Caco-2 (cell line): Measurements from ENCODE around the gene COL25A1. TPM values are rescaled to one million over a fixed set of nuclear protein-coding genes. Genes with fewer than 3 reads are reported as not detected.

Source experiments
- BruUV-seq: library from RNA; stranded (reverse); fragments of 400-500 nt; replicated peaks from 2 replicates; lab custom pipeline; 2021; lab: Mats Ljungman, UMichigan
- CTCF ChIA-PET: fragments of 300-600 bp; sonication (Branson Sonifier 250); formaldehyde crosslinking; loops from one replicate; lab custom pipeline; 2022; ENCODE audit warnings: antibody characterized with exemption; lab: Charles Lee
- POLR2A ChIA-PET: fragments of 300-600 bp; sonication (Branson Sonifier 250); formaldehyde crosslinking; loops from one replicate; lab custom pipeline; 2022; ENCODE audit warnings: antibody characterized with exemption; lab: Charles Lee
- DNase-seq, 2 experiments: peaks; one replicate each; pipeline versions ENCODE4 v3.0.0 to v3.0.0-alpha.2; 2020 to 2022
- H3K27me3 ChIP-seq: replicated peaks from 2 replicates; pipeline ENCODE4 v1.6.0; 2011; ENCODE audit warnings: low read length; ENCODE audit not compliant: control insufficient read depth, insufficient read depth
- H3K36me3 ChIP-seq: 2 replicates; pipeline ENCODE4 v1.5.1; 2011; ENCODE audit warnings: low read length; ENCODE audit not compliant: control insufficient read depth, insufficient read depth
- H3K4me1 ChIP-seq: fragments of 250-450 bp; sonication (Bioruptor Pico); 2 replicates; pipeline ENCODE4 v1.5.1; 2020; ENCODE audit warnings: mild to moderate bottlenecking
- H3K4me3 ChIP-seq: 2 replicates; pipeline ENCODE4 v1.5.1; 2011; ENCODE audit warnings: low read depth, mild to moderate bottlenecking, control low read depth, low read length
- H3K9me3 ChIP-seq: fragments of 250-450 bp; sonication (Bioruptor Pico); 2 replicates; pipeline ENCODE4 v1.5.1; 2020; ENCODE audit warnings: mild to moderate bottlenecking, moderate library complexity
- H3K27ac Mint-ChIP-seq: one replicate; pipeline ENCODE4 v1.8.0; 2022; ENCODE audit warnings: mixed read lengths; ENCODE audit not compliant: unreplicated experiment
- H3K27me3 Mint-ChIP-seq: one replicate; pipeline ENCODE4 v1.8.0; 2022; ENCODE audit warnings: mixed read lengths; ENCODE audit not compliant: insufficient read depth, unreplicated experiment
- H3K36me3 Mint-ChIP-seq: one replicate; pipeline ENCODE4 v1.8.0; 2022; ENCODE audit warnings: mild to moderate bottlenecking, mixed read lengths; ENCODE audit not compliant: insufficient read depth, unreplicated experiment
- H3K4me1 Mint-ChIP-seq: one replicate; pipeline ENCODE4 v1.8.0; 2022; ENCODE audit warnings: low read depth, mixed read lengths; ENCODE audit not compliant: unreplicated experiment
- H3K4me3 Mint-ChIP-seq: one replicate; pipeline ENCODE4 v1.8.0; 2022; ENCODE audit warnings: mild to moderate bottlenecking, moderate library complexity, mixed read lengths; ENCODE audit not compliant: unreplicated experiment
- H3K9me3 Mint-ChIP-seq: one replicate; pipeline ENCODE4 v1.8.0; 2022; ENCODE audit warnings: mixed read lengths; ENCODE audit not compliant: unreplicated experiment
- CTCF ChIP-seq, 2 experiments: fragments of 200-600 bp in 1 of 2; IDR thresholded peaks; 1 replicate in 1 of 2; 2 replicates in 1 of 2; pipeline versions ENCODE4 v1.5.1 to v1.8.0; 2011 to 2022; ENCODE audit warnings: antibody characterized with exemption in 1 of 2, control low read depth in 1 of 2, inconsistent platforms in 1 of 2, low read depth in 1 of 2, low read length in 1 of 2, mild to moderate bottlenecking in 1 of 2, moderate library complexity in 1 of 2; ENCODE audit not compliant: insufficient read depth in 1 of 2, severe bottlenecking in 1 of 2, unreplicated experiment in 1 of 2
- intact Hi-C: fragments of 100-400 bp; cut with micrococcal nuclease; formaldehyde crosslinking; loops from one replicate; pipeline ENCODE4 v1.10.0; 2022; ENCODE audit not compliant: unreplicated experiment
- total RNA-seq: library from RNA; stranded (reverse); gene quantifications from 2 replicates; pipeline ENCODE4 v1.2.3, GENCODE V29; 2022

COL25A1 gene
- total RNA-seq, 1 experiment from 2014 or later = not detected

- intact Hi-C loops = no loop called here
- no TSS peak for BruUV-seq
- no peaks in the 10 kb centered on the region for H3K9me3 ChIP-seq
- H3K4me1 ChIP-seq = no peaks in the 10 kb centered on the region; the same call in 1 of the 2 replicates
- peaks cover 14% of the 10 kb centered on the region for H3K27me3 Mint-ChIP-seq
- no peak overlapping the region for H3K27ac Mint-ChIP-seq
- H3K4me3 ChIP-seq = no peak overlapping the region
- no peaks in the 10 kb centered on the region for H3K9me3 Mint-ChIP-seq
- H3K27me3 ChIP-seq = no peaks in the 10 kb centered on the region
- TF ChIP-seq CTCF (IDR thresholded peaks at IDR 0.05; ENCODE audit: insufficient read depth in 1 of 2, low read depth in 1 of 2, low read length in 1 of 2, severe bottlenecking in 1 of 2, unreplicated experiment in 1 of 2) = no peak
- ChIA-PET POLR2A (no interaction called here), CTCF (interaction anchor here (1.1 kb wide), 1 partner anchor 461 kb away, joined by 3 read pairs; no protein-coding TSS in a partner anchor)
- no peaks in the 10 kb centered on the region for H3K36me3 Mint-ChIP-seq
- no peaks in the 10 kb centered on the region for H3K36me3 ChIP-seq
- H3K4me3 Mint-ChIP-seq = no peak overlapping the region
- DNase-seq = no peak
- no peaks in the 10 kb centered on the region for H3K4me1 Mint-ChIP-seq
These were observed 470.6 kb downstream of the COL25A1 start for GRCh38 chr4:108831886-108832285.

GRCh38 chr4:108831291-108831690, 471.2 kb downstream of the COL25A1 start:
- BruUV-seq = no TSS peak
- intact Hi-C loops = no loop called here
- H3K27ac Mint-ChIP-seq = no peak overlapping the region
- ChIA-PET CTCF (interaction anchor here (1.1 kb wide), 1 partner anchor 461 kb away, joined by 3 read pairs; no protein-coding TSS in a partner anchor), POLR2A (no interaction called here)
- Histone ChIP-seq H3K4me3 (no peak overlapping the region), H3K9me3 (no peaks in the 10 kb centered on the region), H3K36me3 (no peaks in the 10 kb centered on the region), H3K4me1 (no peaks in the 10 kb centered on the region; the same call in 1 of the 2 replicates), H3K27me3 (no peaks in the 10 kb centered on the region)
- peaks cover 14% of the 10 kb centered on the region for H3K27me3 Mint-ChIP-seq
- H3K4me1 Mint-ChIP-seq = no peaks in the 10 kb centered on the region
- no peak overlapping the region for H3K4me3 Mint-ChIP-seq
- H3K36me3 Mint-ChIP-seq = no peaks in the 10 kb centered on the region
- no peak for DNase-seq
- TF ChIP-seq CTCF (IDR thresholded peaks at IDR 0.05; ENCODE audit: insufficient read depth in 1 of 2, low read depth in 1 of 2, low read length in 1 of 2, severe bottlenecking in 1 of 2, unreplicated experiment in 1 of 2) = no peak
- no peaks in the 10 kb centered on the region for H3K9me3 Mint-ChIP-seq

- Mint-ChIP-seq H3K9me3 (no peaks in the 10 kb centered on the region), H3K4me3 (no peak overlapping the region), H3K27me3 (peaks cover 14% of the 10 kb centered on the region), H3K36me3 (no peaks in the 10 kb centered on the region), H3K4me1 (no peaks in the 10 kb centered on the region), H3K27ac (no peak overlapping the region)
- Histone ChIP-seq H3K4me3 (no peak overlapping the region), H3K4me1 (no peaks in the 10 kb centered on the region; the same call in 1 of the 2 replicates), H3K9me3 (no peaks in the 10 kb centered on the region), H3K36me3 (no peaks in the 10 kb centered on the region), H3K27me3 (no peaks in the 10 kb centered on the region)
- CTCF ChIA-PET = no interaction called here
- no peak for TF ChIP-seq CTCF (IDR thresholded peaks at IDR 0.05; ENCODE audit: insufficient read depth in 1 of 2, low read depth in 1 of 2, low read length in 1 of 2, severe bottlenecking in 1 of 2, unreplicated experiment in 1 of 2)
- intact Hi-C loops = no loop called here
- BruUV-seq = no TSS peak
- DNase-seq = no peak
- POLR2A ChIA-PET = no interaction called here
These were observed 471.8 kb downstream of the COL25A1 start for GRCh38 chr4:108830509-108831244.
